ENCODE results near the gene KREMEN1.

Gene KREMEN1

DNA sequence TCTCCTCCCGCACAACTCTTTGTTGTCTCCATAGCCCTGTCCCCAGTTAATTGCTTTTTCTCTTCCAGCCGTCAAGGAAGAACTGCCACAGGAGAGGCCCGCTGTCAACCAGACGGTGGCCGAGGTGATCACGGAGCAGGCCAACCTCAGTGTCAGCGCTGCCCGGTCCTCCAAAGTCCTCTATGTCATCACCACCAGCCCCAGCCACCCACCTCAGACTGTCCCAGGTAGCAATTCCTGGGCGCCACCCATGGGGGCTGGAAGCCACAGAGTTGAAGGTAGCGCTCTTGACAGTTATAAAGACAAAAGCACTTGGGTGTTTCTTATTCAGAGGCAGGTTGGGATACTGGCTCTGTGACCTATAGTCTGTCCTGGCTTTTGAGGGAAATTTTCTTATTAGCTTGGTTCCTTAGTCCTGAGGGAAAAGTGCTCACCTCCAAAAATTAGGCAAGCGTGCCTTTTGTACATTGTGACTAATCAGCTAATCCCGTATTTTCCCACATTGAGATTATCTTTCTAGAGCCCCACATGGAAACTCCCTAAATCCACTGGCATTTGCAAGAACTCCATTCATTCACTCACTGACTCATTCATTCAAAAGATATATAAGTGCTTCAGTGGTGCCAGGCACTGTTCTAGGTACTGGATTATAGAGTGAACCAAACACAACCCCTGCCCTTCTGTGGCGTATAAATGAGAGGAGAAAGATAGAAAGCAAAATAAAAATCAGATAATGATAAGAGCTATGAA is 65.9 kb downstream of the KREMEN1 start:
- Mint-ChIP-seq H3K4me1 (peaks cover 60% of the 10 kb centered on the region), H3K4me3 (no peak overlapping the region), H3K27ac (peak overlapping the region in 2 of 3 experiments; percentile 17 to 91), H3K27me3 (ENCODE audit: low read depth) (no peaks in the 10 kb centered on the region), H3K9me3 (peaks cover 4% of the 10 kb centered on the region), H3K36me3 (ENCODE audit: low read depth) (peaks cover 74% of the 10 kb centered on the region)
- TF ChIP-seq CTCF (IDR thresholded peaks at IDR 0.05; ENCODE audit: unreplicated experiment in 3 of 3): no peak

DNA sequence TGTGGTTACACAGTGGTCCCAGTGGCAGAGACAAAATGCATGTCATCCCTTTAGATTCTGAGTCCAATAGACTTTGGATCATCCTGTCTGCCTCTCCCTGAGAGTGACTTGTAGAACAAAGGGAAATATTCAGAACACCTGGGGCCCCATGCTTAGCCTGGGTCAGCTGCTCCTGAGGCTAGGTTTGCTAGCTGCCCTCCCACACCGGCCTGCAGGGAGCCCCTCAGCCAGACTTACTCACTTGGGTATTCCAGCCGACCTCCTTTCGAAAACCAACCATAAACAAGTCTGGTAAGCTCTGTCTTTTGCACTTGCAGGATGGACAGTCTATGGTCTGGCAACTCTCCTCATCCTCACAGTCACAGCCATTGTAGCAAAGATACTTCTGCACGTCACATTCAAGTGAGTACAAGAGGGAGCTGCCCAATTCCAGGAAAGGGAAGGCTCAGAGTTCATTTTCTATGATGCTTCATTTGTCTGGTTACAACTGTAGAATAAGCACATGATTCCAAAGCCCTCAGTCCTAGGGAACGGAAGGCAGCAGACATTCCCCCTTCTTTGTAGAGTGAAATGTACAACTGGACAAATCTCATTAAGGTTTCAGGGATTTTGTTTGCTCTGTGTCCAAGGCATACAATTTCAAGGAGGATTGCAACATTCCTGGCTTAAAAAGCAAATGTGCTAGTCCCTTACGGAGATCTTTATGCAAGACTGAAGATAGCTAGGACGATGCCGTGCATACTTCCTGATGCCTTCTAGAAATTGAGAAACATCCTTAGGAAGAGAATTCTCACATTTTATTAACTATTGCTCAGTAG is 67.3 kb downstream of the KREMEN1 start:
- no peaks in the 10 kb centered on the region for H3K27me3 Mint-ChIP-seq (ENCODE audit: low read depth)
- H3K4me1 Mint-ChIP-seq: peaks cover 66% of the 10 kb centered on the region
- TF ChIP-seq CTCF (IDR thresholded peaks at IDR 0.05; ENCODE audit: unreplicated experiment in 3 of 3): no peak
- peaks cover 59% of the 10 kb centered on the region for H3K36me3 Mint-ChIP-seq (ENCODE audit: low read depth)
- H3K27ac Mint-ChIP-seq: peak overlapping the region; percentile 36 to 91 (median 75)
- no peaks in the 10 kb centered on the region for H3K9me3 Mint-ChIP-seq
- peak overlapping the region in 1 of 3 experiments; percentile 54 for H3K4me3 Mint-ChIP-seq

- no peaks in the 10 kb centered on the region for H3K27me3 Mint-ChIP-seq (ENCODE audit: low read depth)
- peaks cover 70% of the 10 kb centered on the region for H3K4me1 Mint-ChIP-seq
- H3K27ac Mint-ChIP-seq: peak overlapping the region; percentile 61 to 91 (median 75)
- no peak for TF ChIP-seq CTCF (IDR thresholded peaks at IDR 0.05; ENCODE audit: unreplicated experiment in 3 of 3)
- H3K9me3 Mint-ChIP-seq: no peaks in the 10 kb centered on the region
- no peak overlapping the region for H3K4me3 Mint-ChIP-seq
- H3K36me3 Mint-ChIP-seq (ENCODE audit: low read depth): peaks cover 53% of the 10 kb centered on the region
These were observed 68.3 kb downstream of the KREMEN1 start for GRCh38 chr22:29141078-29141688.

- Mint-ChIP-seq H3K4me3 (no peak overlapping the region), H3K36me3 (ENCODE audit: low read depth) (peaks cover 47% of the 10 kb centered on the region), H3K9me3 (no peaks in the 10 kb centered on the region), H3K27me3 (ENCODE audit: low read depth) (no peaks in the 10 kb centered on the region), H3K4me1 (peaks cover 72% of the 10 kb centered on the region), H3K27ac (peak overlapping the region in 2 of 3 experiments; percentile 49 to 91)
- TF ChIP-seq CTCF (IDR thresholded peaks at IDR 0.05; ENCODE audit: unreplicated experiment in 3 of 3): no peak
These were observed 69.3 kb downstream of the KREMEN1 start for GRCh38 chr22:29142116-29142515.

- H3K4me3 Mint-ChIP-seq: peak overlapping the region in 2 of 3 experiments; percentile 15 to 56
- H3K9me3 Mint-ChIP-seq: no peaks in the 10 kb centered on the region
- H3K4me1 Mint-ChIP-seq: peaks cover 70% of the 10 kb centered on the region
- H3K27me3 Mint-ChIP-seq (ENCODE audit: low read depth): no peaks in the 10 kb centered on the region
- no peak for TF ChIP-seq CTCF (IDR thresholded peaks at IDR 0.05; ENCODE audit: unreplicated experiment in 3 of 3)
- H3K36me3 Mint-ChIP-seq (ENCODE audit: low read depth): peaks cover 38% of the 10 kb centered on the region
- H3K27ac Mint-ChIP-seq: peak overlapping the region; percentile 53 to 92 (median 86)
These were observed 71.3 kb downstream of the KREMEN1 start for GRCh38 chr22:29143941-29144785.

All from nephron (organoid).